GM21717 (cell line): Measurements from ENCODE around the gene PITPNM3.

Experiments used
- ATAC-seq: cut with Tn5 transposase; IDR thresholded peaks from one replicate; pipeline ENCODE4 v1.9.1; 2021; ENCODE audit warnings: mild to moderate bottlenecking, moderate library complexity; ENCODE audit not compliant: unreplicated experiment

PITPNM3 gene

GRCh38 chr17:6528557-6528956 is 27.8 kb downstream of the PITPNM3 start:
- no peak for ATAC-seq

GRCh38 chr17:6526362-6527152 is 29.8 kb downstream of the PITPNM3 start:
- no peak for ATAC-seq

GRCh38 chr17:6525731-6526130 is 30.6 kb downstream of the PITPNM3 start:
- no peak for ATAC-seq

GRCh38 chr17:6525141-6525540 is 31.2 kb downstream of the PITPNM3 start:
- no peak for ATAC-seq

- no peak for ATAC-seq
Observed at GRCh38 chr17:6524520-6524919, 31.8 kb downstream of the PITPNM3 start.

- ATAC-seq, result no peak
Observed at GRCh38 chr17:6523809-6524355, 32.5 kb downstream of the PITPNM3 start.

- ATAC-seq, result no peak
Observed at GRCh38 chr17:6523330-6523729, 33.0 kb downstream of the PITPNM3 start.

- no peak for ATAC-seq
Observed at GRCh38 chr17:6521586-6521985, 34.8 kb downstream of the PITPNM3 start.

GRCh38 chr17:6517062-6517461 is 39.3 kb downstream of the PITPNM3 start:
- no peak for ATAC-seq

- ATAC-seq, result no peak
Observed at GRCh38 chr17:6514371-6514770, 42.0 kb downstream of the PITPNM3 start.

- no peak for ATAC-seq
Observed at GRCh38 chr17:6512552-6512951, 43.8 kb downstream of the PITPNM3 start.

GRCh38 chr17:6510321-6510977 is 45.9 kb downstream of the PITPNM3 start:
- ATAC-seq, result no peak

GRCh38 chr17:6509921-6510320 is 46.4 kb downstream of the PITPNM3 start:
- no peak for ATAC-seq

- no peak for ATAC-seq
Observed at GRCh38 chr17:6509031-6509771, 47.2 kb downstream of the PITPNM3 start.

- no peak for ATAC-seq
Observed at GRCh38 chr17:6508519-6509030, 47.8 kb downstream of the PITPNM3 start.

GRCh38 chr17:6508016-6508415 is 48.3 kb downstream of the PITPNM3 start:
- ATAC-seq, result no peak

- ATAC-seq, result no peak
Observed at GRCh38 chr17:6507535-6507934, 48.8 kb downstream of the PITPNM3 start.

- no peak for ATAC-seq
Observed at GRCh38 chr17:6506679-6507231, 49.6 kb downstream of the PITPNM3 start.

- ATAC-seq, result no peak
Observed at GRCh38 chr17:6505425-6506142, 50.8 kb downstream of the PITPNM3 start.

GRCh38 chr17:6503641-6504195 is 52.6 kb downstream of the PITPNM3 start:
- ATAC-seq, result no peak
